ENCODE data around the gene POLR3F. TPM values are rescaled to one million over a fixed set of nuclear protein-coding genes. Genes with fewer than 3 reads are reported as not detected.
"Not testable (repeated sequence)": the region's sequence is repeated elsewhere in the genome, so short reads cannot be mapped to it uniquely, and the experiment has no call there.

Gene POLR3F
- total and polyA plus RNA-seq, 5 donors from 2014 or later: 5.0 to 9.2 (median 7.9) TPM

DNA sequence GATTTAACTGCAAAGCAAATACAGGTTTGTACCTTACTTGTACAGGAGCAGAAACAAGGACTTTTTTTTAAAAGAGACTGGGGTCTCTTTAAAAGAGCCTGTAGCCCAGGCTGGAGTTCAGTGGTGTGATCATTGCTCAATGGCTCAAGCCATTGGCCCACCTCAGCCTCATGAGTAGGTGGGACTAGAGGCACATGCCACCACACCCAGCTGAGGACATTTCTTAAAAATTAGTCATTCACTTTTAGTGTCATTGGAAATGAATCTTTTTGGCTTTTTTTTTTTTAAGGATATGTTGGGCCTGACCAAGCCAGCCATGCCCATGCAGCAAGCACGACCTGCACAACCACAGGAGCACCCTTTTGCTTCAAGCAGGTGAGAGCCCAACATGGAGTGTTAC, 57.5 kb downstream of the POLR3F start:
- Mint-ChIP-seq H3K36me3 (peaks cover 41% of the 10 kb centered on the region), H3K27ac (peak overlapping the region in 1 of 3 donors; percentile 48), H3K27me3 (no peaks in the 10 kb centered on the region), H3K4me3 (no peak overlapping the region), H3K4me1 (no peaks in the 10 kb centered on the region), H3K9me3 (no peaks in the 10 kb centered on the region)
- no peaks in the 10 kb centered on the region for H3K4me1 ChIP-seq (ENCODE audit: control insufficient read depth, insufficient read depth, low read length, poor library complexity, severe bottlenecking)
- no peak overlapping the region for H3K4me3 ChIP-seq (ENCODE audit: low read depth, low read length)
- DNase-seq (no peak), ATAC-seq (ENCODE audit: low read depth in 2 of 2) (no peak)
- peaks cover 59% of the 10 kb centered on the region for H3K36me3 ChIP-seq (ENCODE audit: control insufficient read depth, insufficient read depth, low read length)
- no peak overlapping the region for H3K27ac ChIP-seq (ENCODE audit: insufficient read depth, low read length, poor library complexity, severe bottlenecking)
- H3K9me3 ChIP-seq (ENCODE audit: control insufficient read depth in 2 of 2, low read length in 2 of 2): no peaks in the 10 kb centered on the region
- no peaks in the 10 kb centered on the region for H3K27me3 ChIP-seq (ENCODE audit: control insufficient read depth, insufficient read depth, low read length)

DNA sequence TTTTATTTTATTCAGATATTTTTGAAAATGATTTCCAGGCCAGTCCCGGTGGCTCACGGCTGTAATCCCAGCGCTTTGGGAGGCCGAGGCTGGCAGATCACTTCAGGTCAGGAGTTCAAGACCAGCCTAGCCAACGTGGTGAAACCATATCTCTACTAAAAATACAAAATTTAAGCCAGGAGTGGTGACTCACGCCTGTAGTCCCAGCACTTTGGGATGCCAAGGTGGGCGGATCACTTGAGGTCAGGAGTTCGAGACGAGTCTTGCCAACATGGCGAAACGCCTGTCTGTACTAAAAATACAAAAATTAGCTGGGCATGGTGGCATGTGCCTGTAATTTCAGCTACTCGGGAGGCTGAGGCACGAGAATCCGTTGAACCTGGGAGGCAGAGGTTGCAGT, 59.6 kb downstream of the POLR3F start:
- H3K4me3 ChIP-seq (ENCODE audit: low read depth, low read length); H3K4me1 ChIP-seq (ENCODE audit: control insufficient read depth, insufficient read depth, low read length, poor library complexity, severe bottlenecking); H3K4me3 Mint-ChIP-seq; H3K9me3 ChIP-seq (ENCODE audit: control insufficient read depth in 2 of 2, low read length in 2 of 2); ATAC-seq (ENCODE audit: low read depth in 2 of 2); H3K9me3 Mint-ChIP-seq; H3K27ac ChIP-seq (ENCODE audit: insufficient read depth, low read length, poor library complexity, severe bottlenecking); H3K27me3 ChIP-seq (ENCODE audit: control insufficient read depth, insufficient read depth, low read length); DNase-seq; H3K27ac Mint-ChIP-seq; H3K27me3 Mint-ChIP-seq; H3K4me1 Mint-ChIP-seq: not testable (repeated sequence)
- H3K36me3 Mint-ChIP-seq: peaks cover 50% of the 10 kb centered on the region
- peaks cover 74% of the 10 kb centered on the region for H3K36me3 ChIP-seq (ENCODE audit: control insufficient read depth, insufficient read depth, low read length)

DNA sequence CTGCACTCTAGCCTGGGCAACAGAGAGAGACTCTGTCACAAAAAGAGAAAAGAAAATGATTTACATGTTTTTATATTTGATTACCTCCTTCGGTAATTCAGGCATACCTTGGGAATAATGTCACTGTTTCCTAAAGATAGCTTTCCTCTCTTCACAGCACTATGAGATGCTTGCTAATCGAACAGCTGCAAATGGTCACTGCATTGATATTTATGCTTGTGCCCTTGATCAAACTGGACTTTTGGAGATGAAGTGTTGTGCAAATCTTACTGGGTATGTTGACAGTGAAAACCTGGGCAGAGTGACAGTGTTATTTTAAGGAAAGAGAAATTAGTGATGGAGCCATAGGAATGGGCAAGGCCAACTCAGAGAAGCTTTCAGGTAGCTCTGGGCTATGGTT, 60.1 kb downstream of the POLR3F start:
- Mint-ChIP-seq H3K27ac (no peak overlapping the region), H3K36me3 (peaks cover 56% of the 10 kb centered on the region), H3K4me1 (no peaks in the 10 kb centered on the region), H3K27me3 (no peaks in the 10 kb centered on the region), H3K9me3 (no peaks in the 10 kb centered on the region), H3K4me3 (no peak overlapping the region)
- Histone ChIP-seq H3K4me3 (ENCODE audit: low read depth, low read length) (no peak overlapping the region), H3K27ac (ENCODE audit: insufficient read depth, low read length, poor library complexity, severe bottlenecking) (no peak overlapping the region), H3K36me3 (ENCODE audit: control insufficient read depth, insufficient read depth, low read length) (peaks cover 80% of the 10 kb centered on the region), H3K9me3 (ENCODE audit: control insufficient read depth in 2 of 2, low read length in 2 of 2) (no peaks in the 10 kb centered on the region), H3K4me1 (ENCODE audit: control insufficient read depth, insufficient read depth, low read length, poor library complexity, severe bottlenecking) (no peaks in the 10 kb centered on the region), H3K27me3 (ENCODE audit: control insufficient read depth, insufficient read depth, low read length) (no peaks in the 10 kb centered on the region)
- ATAC-seq (ENCODE audit: low read depth in 2 of 2) (no peak), DNase-seq (no peak)

DNA sequence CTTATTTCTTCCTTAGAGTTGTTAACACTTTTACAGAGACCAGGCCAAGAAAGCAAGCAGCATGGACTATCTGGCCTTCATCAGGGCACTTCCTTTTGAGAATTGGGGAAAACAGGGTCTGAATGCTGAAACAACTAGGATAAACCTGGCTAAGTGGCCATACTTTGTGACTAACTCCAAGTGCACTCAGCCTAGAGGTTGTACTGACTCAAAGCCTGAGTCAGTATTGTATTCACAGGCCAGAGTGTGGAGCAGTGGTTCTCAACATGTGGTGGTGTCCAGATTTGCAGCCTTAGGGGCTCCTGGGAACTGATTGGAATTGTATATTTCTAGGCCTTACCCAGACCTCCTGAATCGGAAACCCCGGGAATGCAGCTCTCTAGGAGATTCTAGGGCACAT, 60.6 kb downstream of the POLR3F start:
- ATAC-seq (ENCODE audit: low read depth in 2 of 2) (no peak), DNase-seq (no peak)
- Histone ChIP-seq H3K27ac (ENCODE audit: insufficient read depth, low read length, poor library complexity, severe bottlenecking) (no peak overlapping the region), H3K9me3 (ENCODE audit: control insufficient read depth in 2 of 2, low read length in 2 of 2) (no peaks in the 10 kb centered on the region), H3K27me3 (ENCODE audit: control insufficient read depth, insufficient read depth, low read length) (no peaks in the 10 kb centered on the region), H3K36me3 (ENCODE audit: control insufficient read depth, insufficient read depth, low read length) (peaks cover 85% of the 10 kb centered on the region), H3K4me1 (ENCODE audit: control insufficient read depth, insufficient read depth, low read length, poor library complexity, severe bottlenecking) (no peaks in the 10 kb centered on the region), H3K4me3 (ENCODE audit: low read depth, low read length) (no peak overlapping the region)
- Mint-ChIP-seq H3K27ac (no peak overlapping the region), H3K4me1 (no peaks in the 10 kb centered on the region), H3K36me3 (peaks cover 61% of the 10 kb centered on the region), H3K9me3 (no peaks in the 10 kb centered on the region), H3K4me3 (no peak overlapping the region), H3K27me3 (no peaks in the 10 kb centered on the region)

DNA sequence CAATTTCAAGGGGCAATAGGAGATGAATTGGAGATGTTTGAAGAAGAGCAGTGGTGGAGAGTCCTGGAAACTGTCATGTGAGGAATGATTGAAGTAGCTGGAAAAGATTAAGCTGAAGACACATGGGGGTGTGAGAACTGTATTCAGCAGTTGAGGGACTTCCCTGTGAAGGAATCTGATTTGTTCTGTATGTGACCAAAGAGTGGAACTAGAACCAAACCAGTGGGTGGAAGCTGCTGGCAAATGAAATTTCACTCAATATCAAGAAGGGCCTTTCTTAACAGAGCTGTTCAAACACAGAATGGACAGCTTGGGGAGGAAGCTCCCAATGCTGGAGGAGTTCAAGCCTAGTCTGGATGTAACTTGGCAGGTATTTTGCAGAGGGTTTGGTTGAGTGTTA, 61.9 kb downstream of the POLR3F start:
- no peaks in the 10 kb centered on the region for H3K27me3 ChIP-seq (ENCODE audit: control insufficient read depth, insufficient read depth, low read length)
- peak overlapping the region in 1 of 4 donors; percentile 18 for H3K4me3 Mint-ChIP-seq
- H3K4me1 Mint-ChIP-seq: no peaks in the 10 kb centered on the region
- no peaks in the 10 kb centered on the region for H3K9me3 Mint-ChIP-seq
- H3K4me1 ChIP-seq (ENCODE audit: control insufficient read depth, insufficient read depth, low read length, poor library complexity, severe bottlenecking): no peaks in the 10 kb centered on the region
- DNase-seq (no peak), ATAC-seq (ENCODE audit: low read depth in 2 of 2) (no peak)
- H3K27ac ChIP-seq (ENCODE audit: insufficient read depth, low read length, poor library complexity, severe bottlenecking): no peak overlapping the region
- H3K36me3 Mint-ChIP-seq: peaks cover 60% of the 10 kb centered on the region
- H3K4me3 ChIP-seq (ENCODE audit: low read depth, low read length): no peak overlapping the region
- no peaks in the 10 kb centered on the region for H3K9me3 ChIP-seq (ENCODE audit: control insufficient read depth in 2 of 2, low read length in 2 of 2)
- H3K36me3 ChIP-seq (ENCODE audit: control insufficient read depth, insufficient read depth, low read length): peaks cover 94% of the 10 kb centered on the region
- H3K27me3 Mint-ChIP-seq: no peaks in the 10 kb centered on the region
- peak overlapping the region in 2 of 3 donors; percentile 2 to 92 for H3K27ac Mint-ChIP-seq

DNA sequence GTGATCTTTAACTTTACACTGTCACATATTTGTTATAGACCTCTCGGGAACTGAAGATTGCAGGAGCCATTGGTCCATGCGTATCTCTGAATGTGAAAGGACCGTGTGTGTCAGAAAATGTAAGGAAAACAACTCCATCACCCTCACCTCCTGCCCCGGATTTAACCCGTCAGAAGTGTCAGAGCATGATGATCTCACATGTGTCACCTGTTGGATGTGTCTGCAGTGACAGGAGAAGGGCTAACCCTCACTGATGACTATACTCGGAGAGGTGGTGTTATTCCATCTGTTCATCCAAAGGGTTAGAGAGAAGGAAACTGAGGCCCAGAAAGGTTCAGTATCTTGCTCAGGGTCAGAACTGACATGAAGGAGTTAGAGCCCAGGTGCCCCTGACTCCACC, 65.4 kb downstream of the POLR3F start:
- Mint-ChIP-seq H3K36me3 (peaks cover 59% of the 10 kb centered on the region), H3K27ac (peak overlapping the region in 2 of 3 donors; percentile 23 to 52), H3K4me3 (no peak overlapping the region), H3K27me3 (no peaks in the 10 kb centered on the region), H3K4me1 (no peaks in the 10 kb centered on the region), H3K9me3 (peaks cover 0 to 4% (median 0%) of the 10 kb centered on the region in 7 donors)
- Histone ChIP-seq H3K27ac (ENCODE audit: insufficient read depth, low read length, poor library complexity, severe bottlenecking) (no peak overlapping the region), H3K4me3 (ENCODE audit: low read depth, low read length) (no peak overlapping the region), H3K4me1 (ENCODE audit: control insufficient read depth, insufficient read depth, low read length, poor library complexity, severe bottlenecking) (no peaks in the 10 kb centered on the region), H3K9me3 (ENCODE audit: control insufficient read depth in 2 of 2, low read length in 2 of 2) (no peaks in the 10 kb centered on the region), H3K36me3 (ENCODE audit: control insufficient read depth, insufficient read depth, low read length) (peaks cover 83% of the 10 kb centered on the region), H3K27me3 (ENCODE audit: control insufficient read depth, insufficient read depth, low read length) (no peaks in the 10 kb centered on the region)
- no peak for ATAC-seq (ENCODE audit: low read depth in 2 of 2)
- DNase-seq: no peak

DNA sequence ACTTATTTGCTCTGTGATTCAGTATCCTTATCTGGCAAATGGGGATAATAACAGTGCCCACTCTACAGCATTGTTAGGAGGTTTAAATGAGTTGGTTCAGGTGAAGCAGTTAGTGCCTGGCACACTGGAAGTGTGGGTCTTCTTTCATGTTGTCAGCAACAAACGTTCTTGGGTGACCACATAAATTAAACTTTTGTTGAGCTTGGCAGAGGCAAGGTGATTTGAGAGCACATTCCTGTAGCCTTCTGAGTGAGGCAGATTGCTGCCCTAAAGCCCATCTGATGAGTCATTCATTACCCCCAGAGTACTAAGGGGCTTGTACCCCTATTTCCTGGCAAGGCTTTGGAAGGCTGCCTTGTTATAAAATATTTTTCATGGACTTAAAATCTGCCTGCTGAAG, 66.3 kb downstream of the POLR3F start:
- Mint-ChIP-seq H3K27ac (peak overlapping the region in 1 of 3 donors; percentile 23), H3K36me3 (peaks cover 57% of the 10 kb centered on the region)
- peaks cover 78% of the 10 kb centered on the region for H3K36me3 ChIP-seq (ENCODE audit: control insufficient read depth, insufficient read depth, low read length)

DNA sequence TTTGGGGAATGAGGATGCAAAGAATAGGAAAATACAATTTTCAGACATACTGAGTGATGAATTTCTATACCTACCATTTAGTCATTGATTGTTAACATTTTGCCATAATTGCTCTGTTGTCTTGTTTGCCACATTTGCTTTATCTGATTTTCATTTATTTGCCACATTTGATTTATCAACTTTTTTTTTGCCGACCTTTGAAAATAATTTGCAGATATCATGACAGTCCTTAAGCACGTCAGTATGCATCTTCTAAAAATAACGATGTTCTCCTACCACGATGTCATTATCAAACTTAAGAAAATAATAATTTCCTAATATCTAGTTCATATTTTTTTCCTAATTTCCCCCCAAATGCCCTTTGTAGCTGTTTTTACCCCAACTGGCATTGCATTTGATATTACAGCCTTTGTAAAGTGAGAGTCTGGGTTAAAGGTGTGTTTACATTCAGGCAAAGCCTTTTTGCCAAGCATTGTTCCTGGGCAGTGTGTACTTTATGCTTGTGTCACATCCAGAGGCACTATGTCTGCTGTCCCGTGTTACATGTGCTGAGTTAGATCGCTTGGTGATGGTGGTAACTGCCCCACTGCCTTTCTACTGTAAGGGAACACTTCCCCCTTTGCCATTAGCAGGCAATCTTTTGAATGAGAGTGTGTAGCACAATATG, 66.9 kb downstream of the POLR3F start:
- H3K27me3 Mint-ChIP-seq: no peaks in the 10 kb centered on the region
- Histone ChIP-seq H3K9me3 (ENCODE audit: control insufficient read depth in 2 of 2, low read length in 2 of 2) (no peaks in the 10 kb centered on the region), H3K27me3 (ENCODE audit: control insufficient read depth, insufficient read depth, low read length) (no peaks in the 10 kb centered on the region), H3K4me3 (ENCODE audit: low read depth, low read length) (no peak overlapping the region), H3K27ac (ENCODE audit: insufficient read depth, low read length, poor library complexity, severe bottlenecking) (no peak overlapping the region), H3K36me3 (ENCODE audit: control insufficient read depth, insufficient read depth, low read length) (peaks cover 72% of the 10 kb centered on the region), H3K4me1 (ENCODE audit: control insufficient read depth, insufficient read depth, low read length, poor library complexity, severe bottlenecking) (no peaks in the 10 kb centered on the region)
- H3K4me1 Mint-ChIP-seq: no peaks in the 10 kb centered on the region
- H3K4me3 Mint-ChIP-seq: no peak overlapping the region
- H3K36me3 Mint-ChIP-seq: peaks cover 51% of the 10 kb centered on the region
- H3K9me3 Mint-ChIP-seq: peaks cover 0 to 4% (median 0%) of the 10 kb centered on the region in 7 donors
- ATAC-seq (ENCODE audit: low read depth in 2 of 2) (no peak), DNase-seq (no peak)
- H3K27ac Mint-ChIP-seq: no peak overlapping the region

More for the DNA sequence above, 66.3 kb downstream of the POLR3F start:
- Histone ChIP-seq H3K4me3 (ENCODE audit: low read depth, low read length) (no peak overlapping the region), H3K4me1 (ENCODE audit: control insufficient read depth, insufficient read depth, low read length, poor library complexity, severe bottlenecking) (no peaks in the 10 kb centered on the region), H3K27me3 (ENCODE audit: control insufficient read depth, insufficient read depth, low read length) (no peaks in the 10 kb centered on the region), H3K9me3 (ENCODE audit: control insufficient read depth in 2 of 2, low read length in 2 of 2) (no peaks in the 10 kb centered on the region), H3K27ac (ENCODE audit: insufficient read depth, low read length, poor library complexity, severe bottlenecking) (no peak overlapping the region)
- ATAC-seq (ENCODE audit: low read depth in 2 of 2): no peak
- Mint-ChIP-seq H3K27me3 (no peaks in the 10 kb centered on the region), H3K9me3 (peaks cover 0 to 4% (median 0%) of the 10 kb centered on the region in 7 donors), H3K4me3 (no peak overlapping the region), H3K4me1 (no peaks in the 10 kb centered on the region)
- DNase-seq: no peak
